Breast epithelium (tissue), 4 donors: ENCODE data around the gene GNAI3. TPM values are rescaled to one million over a fixed set of nuclear protein-coding genes. Genes with fewer than 3 reads are reported as not detected.

Experiments used
- DNase-seq, 2 donors: peaks; one replicate each; pipeline ENCODE4 v3.0.0-alpha.2; 2019; ENCODE audit warnings: low spot score in 2 of 2
- H3K27ac ChIP-seq, 2 donors: fragments of 200-600 bp; sonication (generic) in 1 of 2; one replicate each; pipeline ENCODE4 v1.5.1; 2016 to 2019; ENCODE audit warnings: mild to moderate bottlenecking in 1 of 2
- H3K27me3 ChIP-seq, 2 donors: fragments of 200-600 bp; sonication (generic) in 1 of 2; one replicate each; pipeline versions ENCODE4 v1.5.1 to v1.6.0; 2017 to 2019; ENCODE audit warnings: control low read depth in 1 of 2, mild to moderate bottlenecking in 1 of 2
- H3K36me3 ChIP-seq: fragments of 200-600 bp; one replicate; pipeline ENCODE4 v1.5.1; 2019
- H3K4me1 ChIP-seq, 2 donors: fragments of 200-600 bp; sonication (generic); one replicate each; pipeline ENCODE4 v1.5.1; 2016 to 2019; ENCODE audit warnings: control low read depth in 1 of 2
- H3K4me3 ChIP-seq, 3 donors: fragments of 200-600 bp; sonication (generic); 1 replicate in 2 of 3; 2 replicates in 1 of 3; pipeline ENCODE4 v1.5.1; 2016 to 2019; ENCODE audit warnings: mild to moderate bottlenecking in 3 of 3, moderate library complexity in 2 of 3
- H3K9me3 ChIP-seq, 2 donors: fragments of 200-600 bp; sonication (generic) in 1 of 2; one replicate each; pipeline ENCODE4 v1.5.1; 2016 to 2019; ENCODE audit warnings: control low read depth in 1 of 2
- POLR2A ChIP-seq: fragments of 450-650 bp; IDR thresholded peaks from one replicate; pipeline ENCODE4 v1.6.1; 2016; ENCODE audit warnings: antibody characterized with exemption, mild to moderate bottlenecking, moderate library complexity
- POLR2AphosphoS5 ChIP-seq, 3 donors: sonication (generic); formaldehyde crosslinking; IDR thresholded peaks; one replicate each; pipeline ENCODE4 v1.6.1; 2017; ENCODE audit warnings: antibody characterized with exemption in 3 of 3
- intact Hi-C: fragments of 100-400 bp; cut with DNase I; formaldehyde crosslinking; loops from one replicate; pipeline ENCODE4 v1.15.1; 2023; ENCODE audit warnings: low total_unique reads
- total RNA-seq, 3 donors: library from RNA; depleted of rRNA; stranded (reverse); fragments of >200 nt; gene quantifications; one replicate each; pipeline ENCODE4 v1.1.0, GENCODE V29; 2016
- TF ChIP-seq, protein P1 (sequence below), 3 donors: fragments of 450-650 bp; IDR thresholded peaks; one replicate each; pipeline ENCODE4 v1.5.1; 2016 to 2017; ENCODE audit warnings: antibody characterized with exemption in 3 of 3, mild to moderate bottlenecking in 3 of 3, moderate library complexity in 3 of 3

GNAI3 gene
- total RNA-seq, 3 donors from 2014 or later = 5.9 to 6.9 (median 6.2) TPM

DNA sequence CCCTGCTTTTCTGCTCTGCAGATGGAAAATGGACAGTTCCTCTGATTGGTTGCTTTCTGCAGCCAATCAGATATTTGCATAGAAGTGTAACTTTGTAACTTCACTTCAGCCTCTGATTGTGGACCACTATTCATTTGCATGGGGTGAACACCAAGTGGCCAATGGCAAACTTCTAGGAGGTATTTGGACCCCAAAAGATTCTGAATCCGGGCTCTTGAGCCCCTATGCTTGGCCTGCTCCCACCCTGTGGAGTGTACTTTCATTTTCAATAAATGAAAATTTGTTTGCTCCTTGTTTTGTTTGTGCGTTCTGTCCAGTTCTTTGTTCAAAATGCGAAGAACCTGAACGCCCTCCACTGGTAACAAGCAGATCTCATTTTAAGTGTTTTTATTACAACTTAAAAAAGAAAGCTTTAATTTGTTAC lies 101.1 kb downstream of the GNAI3 start:
- H3K9me3 ChIP-seq = no peaks in the 10 kb centered on the region
- no peaks in the 10 kb centered on the region for H3K27me3 ChIP-seq
- no peaks in the 10 kb centered on the region for H3K36me3 ChIP-seq
- H3K27ac ChIP-seq = no peak overlapping the region
- H3K4me1 ChIP-seq = no peaks in the 10 kb centered on the region
- DNase-seq = no peak
- intact Hi-C loops = no loop called here
- peak overlapping the region; percentile 31 to 52 (median 40) for H3K4me3 ChIP-seq
- TF ChIP-seq, protein P1, sequence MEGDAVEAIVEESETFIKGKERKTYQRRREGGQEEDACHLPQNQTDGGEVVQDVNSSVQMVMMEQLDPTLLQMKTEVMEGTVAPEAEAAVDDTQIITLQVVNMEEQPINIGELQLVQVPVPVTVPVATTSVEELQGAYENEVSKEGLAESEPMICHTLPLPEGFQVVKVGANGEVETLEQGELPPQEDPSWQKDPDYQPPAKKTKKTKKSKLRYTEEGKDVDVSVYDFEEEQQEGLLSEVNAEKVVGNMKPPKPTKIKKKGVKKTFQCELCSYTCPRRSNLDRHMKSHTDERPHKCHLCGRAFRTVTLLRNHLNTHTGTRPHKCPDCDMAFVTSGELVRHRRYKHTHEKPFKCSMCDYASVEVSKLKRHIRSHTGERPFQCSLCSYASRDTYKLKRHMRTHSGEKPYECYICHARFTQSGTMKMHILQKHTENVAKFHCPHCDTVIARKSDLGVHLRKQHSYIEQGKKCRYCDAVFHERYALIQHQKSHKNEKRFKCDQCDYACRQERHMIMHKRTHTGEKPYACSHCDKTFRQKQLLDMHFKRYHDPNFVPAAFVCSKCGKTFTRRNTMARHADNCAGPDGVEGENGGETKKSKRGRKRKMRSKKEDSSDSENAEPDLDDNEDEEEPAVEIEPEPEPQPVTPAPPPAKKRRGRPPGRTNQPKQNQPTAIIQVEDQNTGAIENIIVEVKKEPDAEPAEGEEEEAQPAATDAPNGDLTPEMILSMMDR (IDR thresholded peaks at IDR 0.05) = peak in 2 of 3 donors; percentile 18 to 34
- TF ChIP-seq POLR2AphosphoS5 (IDR thresholded peaks at IDR 0.05) = no peak

DNA sequence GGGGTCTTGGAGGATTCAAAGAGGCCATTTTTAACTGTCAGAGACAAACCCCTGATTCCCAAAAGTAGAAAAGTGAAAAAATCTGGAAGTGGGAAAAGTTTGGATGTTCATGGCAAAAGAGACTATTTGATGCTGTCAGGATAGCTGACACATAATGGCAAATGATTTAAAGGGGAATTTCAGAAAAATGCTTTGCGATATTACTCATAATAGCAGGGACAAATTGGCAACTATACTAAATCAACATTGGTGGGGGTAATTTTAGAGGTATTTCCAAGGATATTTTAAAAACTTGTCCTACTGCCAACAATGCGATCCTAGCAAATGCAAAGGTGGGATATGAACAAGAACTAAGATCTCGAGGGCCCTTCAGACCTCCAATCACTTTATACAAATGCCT lies 102.2 kb downstream of the GNAI3 start:
- Histone ChIP-seq H3K4me3 (no peak overlapping the region), H3K27me3 (no peaks in the 10 kb centered on the region), H3K4me1 (no peaks in the 10 kb centered on the region), H3K27ac (no peak overlapping the region), H3K9me3 (no peaks in the 10 kb centered on the region), H3K36me3 (no peaks in the 10 kb centered on the region)
- DNase-seq = no peak
- intact Hi-C loops = no loop called here
- TF ChIP-seq POLR2A (no peak), POLR2AphosphoS5 (IDR thresholded peaks at IDR 0.05) (no peak)
- TF ChIP-seq, protein P1 (IDR thresholded peaks at IDR 0.05) = no peak

DNA sequence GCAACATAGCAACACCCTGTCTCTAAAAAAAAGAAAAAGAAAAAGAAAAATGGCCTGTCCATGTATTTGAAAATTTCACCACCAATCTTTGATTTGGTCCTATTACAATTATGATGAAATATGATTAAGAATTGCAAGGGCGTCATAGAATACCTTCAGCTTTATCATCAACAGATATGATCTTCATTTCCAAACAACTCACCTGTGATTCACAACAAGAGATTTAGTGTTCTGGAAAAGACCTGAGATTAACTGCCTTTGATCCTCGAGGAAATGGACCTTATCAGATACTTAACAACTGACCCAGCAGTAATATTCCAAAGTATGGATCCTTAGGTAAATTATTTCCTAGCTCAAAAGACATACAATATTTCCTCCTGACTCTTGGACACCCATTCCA lies 104.0 kb downstream of the GNAI3 start:
- H3K4me3 ChIP-seq = no peak overlapping the region
- no peaks in the 10 kb centered on the region for H3K36me3 ChIP-seq
- intact Hi-C loops = no loop called here
- no peaks in the 10 kb centered on the region for H3K27me3 ChIP-seq
- no peaks in the 10 kb centered on the region for H3K4me1 ChIP-seq
- no peak for TF ChIP-seq POLR2A
- TF ChIP-seq POLR2AphosphoS5 (IDR thresholded peaks at IDR 0.05) = no peak
- TF ChIP-seq, protein P1 (IDR thresholded peaks at IDR 0.05) = no peak
- DNase-seq = no peak
- H3K27ac ChIP-seq = no peak overlapping the region
- H3K9me3 ChIP-seq = no peaks in the 10 kb centered on the region

DNA sequence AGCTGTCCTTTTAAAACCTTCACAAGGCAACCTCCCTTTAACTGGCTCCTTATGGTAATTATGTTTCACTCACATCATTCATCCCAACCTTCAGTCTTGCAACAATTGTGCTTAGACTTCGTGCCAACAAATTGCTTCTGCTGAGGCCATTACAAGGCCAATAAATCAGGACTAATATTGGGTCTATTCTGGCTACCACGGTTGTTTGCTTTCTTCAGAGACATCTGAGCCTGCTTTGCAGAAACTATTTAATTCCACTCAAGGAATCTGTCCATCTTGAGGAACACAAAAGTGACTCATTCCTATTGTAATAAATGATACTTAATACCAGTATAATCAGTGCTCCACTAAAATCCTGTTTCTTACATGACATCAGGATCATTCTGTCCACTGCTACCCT lies 104.9 kb downstream of the GNAI3 start:
- intact Hi-C loops = no loop called here
- Histone ChIP-seq H3K36me3 (no peaks in the 10 kb centered on the region), H3K4me1 (no peaks in the 10 kb centered on the region), H3K27me3 (no peaks in the 10 kb centered on the region), H3K27ac (no peak overlapping the region), H3K9me3 (no peaks in the 10 kb centered on the region), H3K4me3 (no peak overlapping the region)
- TF ChIP-seq, protein P1 (IDR thresholded peaks at IDR 0.05) = no peak
- no peak for TF ChIP-seq POLR2AphosphoS5 (IDR thresholded peaks at IDR 0.05)
- no peak for TF ChIP-seq POLR2A
- DNase-seq = no peak

DNA sequence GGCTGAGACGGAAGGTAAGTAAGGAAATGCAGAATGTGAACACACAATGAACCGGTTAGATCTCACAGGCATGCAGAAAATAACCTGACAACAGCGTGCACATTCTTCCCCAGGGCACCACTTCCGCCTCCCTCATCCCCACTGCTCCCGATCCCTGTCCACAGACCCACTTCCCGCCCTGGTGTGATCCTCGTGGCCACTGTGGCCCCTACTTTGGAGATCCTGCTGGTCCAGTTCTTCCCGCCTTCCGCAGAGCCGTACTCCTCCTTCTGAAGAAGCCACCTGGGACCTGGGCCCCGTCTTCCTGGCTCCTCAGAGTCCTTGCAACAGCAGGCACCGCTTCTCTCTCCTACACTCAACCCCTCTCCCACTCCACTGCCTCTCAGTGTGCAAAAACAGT lies 106.1 kb downstream of the GNAI3 start:
- Histone ChIP-seq H3K36me3 (no peaks in the 10 kb centered on the region), H3K27me3 (no peaks in the 10 kb centered on the region), H3K27ac (no peak overlapping the region), H3K4me3 (no peak overlapping the region), H3K9me3 (no peaks in the 10 kb centered on the region), H3K4me1 (no peaks in the 10 kb centered on the region)
- intact Hi-C loops = no loop called here
- DNase-seq = no peak
- TF ChIP-seq POLR2AphosphoS5 (IDR thresholded peaks at IDR 0.05) (no peak), POLR2A (no peak)
